WTC11 (cell line): ENCODE data around the gene SLC27A2.

Experiments used
- ARID4B ChIP-seq: sonication (generic); formaldehyde crosslinking; IDR thresholded peaks from 2 replicates; pipeline ENCODE4 v1.8.0; 2023; ENCODE audit warnings: missing genetic modification reagents, mild to moderate bottlenecking, borderline replicate concordance
- CTCF ChIP-seq: fragments of 200-600 bp; IDR thresholded peaks from 2 replicates; pipeline ENCODE4 v1.8.0; 2022; ENCODE audit warnings: antibody characterized with exemption
- ESRRA ChIP-seq: sonication (generic); formaldehyde crosslinking; IDR thresholded peaks from 2 replicates; pipeline ENCODE4 v1.8.1; 2022; ENCODE audit warnings: mild to moderate bottlenecking, missing genetic modification reagents, borderline replicate concordance
- FOXJ3 ChIP-seq: sonication (generic); formaldehyde crosslinking; IDR thresholded peaks from 2 replicates; pipeline ENCODE4 v1.9.0; 2021; ENCODE audit warnings: missing genetic modification reagents, mild to moderate bottlenecking, borderline replicate concordance
- IRF2 ChIP-seq: sonication (generic); formaldehyde crosslinking; IDR thresholded peaks from 2 replicates; pipeline ENCODE4 v1.8.0; 2022; ENCODE audit warnings: low read depth, missing genetic modification reagents, borderline replicate concordance
- MAX ChIP-seq: sonication (generic); formaldehyde crosslinking; IDR thresholded peaks from 2 replicates; pipeline ENCODE4 v1.8.0; 2022; ENCODE audit warnings: mild to moderate bottlenecking, missing genetic modification reagents
- SP1 ChIP-seq: sonication (generic); formaldehyde crosslinking; conservative IDR thresholded peaks from 2 replicates; pipeline ENCODE4 v1.8.1; 2022; ENCODE audit warnings: missing genetic modification reagents
- USF1 ChIP-seq: sonication (generic); formaldehyde crosslinking; IDR thresholded peaks from 2 replicates; pipeline ENCODE4 v1.8.0; 2022; ENCODE audit warnings: mild to moderate bottlenecking, missing genetic modification reagents
- USF2 ChIP-seq: sonication (generic); formaldehyde crosslinking; IDR thresholded peaks from 2 replicates; pipeline ENCODE4 v1.8.1; 2023; ENCODE audit warnings: mild to moderate bottlenecking, missing genetic modification reagents, moderate library complexity
- ZNF121 ChIP-seq: sonication (generic); formaldehyde crosslinking; IDR thresholded peaks from 2 replicates; pipeline ENCODE4 v1.8.0; 2023; ENCODE audit warnings: missing genetic modification reagents
- ZNF219 ChIP-seq: sonication (generic); formaldehyde crosslinking; IDR thresholded peaks from 2 replicates; pipeline ENCODE4 v1.8.0; 2023; ENCODE audit warnings: missing genetic modification reagents, mild to moderate bottlenecking, borderline replicate concordance
- ZNF423 ChIP-seq: fragments of 250-450 bp; sonication (Bioruptor Pico); IDR thresholded peaks from 2 replicates; pipeline ENCODE4 v2.1.2; 2022; ENCODE audit warnings: mild to moderate bottlenecking, moderate library complexity

DNA sequence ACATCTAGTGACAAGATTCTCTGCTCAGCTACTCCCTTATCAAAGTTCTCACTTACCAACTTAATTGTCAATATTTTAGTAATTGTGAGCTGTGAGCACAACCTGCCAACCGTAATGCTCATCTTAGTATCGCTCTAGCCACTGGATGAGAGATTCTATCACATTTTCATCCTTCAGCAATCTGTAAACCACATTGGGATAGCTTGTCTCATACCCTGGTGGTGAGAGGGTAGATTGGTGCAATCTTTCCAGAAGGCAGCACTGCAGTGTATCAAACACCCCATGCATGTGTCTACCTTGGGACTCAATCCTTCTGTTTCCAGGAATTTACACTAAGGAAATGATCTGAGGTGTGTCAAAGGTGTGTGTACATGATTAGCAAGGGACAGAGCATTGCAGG is 44.1 kb upstream of the SLC27A2 start:
- TF ChIP-seq USF2 (CRISPR knock-in tag) = no peak
- TF ChIP-seq CTCF = no peak
- no peak for TF ChIP-seq ARID4B (CRISPR knock-in tag)
- no peak for TF ChIP-seq USF1
- no peak for TF ChIP-seq ZNF219 (CRISPR knock-in tag)
- TF ChIP-seq ZNF121 (CRISPR knock-in tag) = no peak
- TF ChIP-seq IRF2 (CRISPR knock-in tag) = no peak
- TF ChIP-seq FOXJ3 (CRISPR knock-in tag) = no peak
- no peak for TF ChIP-seq ESRRA (CRISPR knock-in tag)
- no peak for TF ChIP-seq SP1 (CRISPR knock-in tag)
- TF ChIP-seq MAX (CRISPR knock-in tag) = no peak
- TF ChIP-seq ZNF423 (CRISPR knock-in tag) = no peak
